H9 (cell line): Measurements from ENCODE around the gene CTNND1. TPM values are rescaled to one million over a fixed set of nuclear protein-coding genes. Genes with fewer than 3 reads are reported as not detected.

Experiments used
- DNase-seq: peaks from one replicate; pipeline ENCODE4 v3.0.0-alpha.2; 2017
- H2AFZ ChIP-seq: one replicate; pipeline ENCODE4 v1.6.1; 2013; ENCODE audit warnings: mild to moderate bottlenecking, low read length, control low read depth, moderate library complexity
- H2AK5ac ChIP-seq: 2 replicates; pipeline ENCODE4 v1.6.1; 2013; ENCODE audit warnings: low read length, control low read depth, mixed read lengths; ENCODE audit not compliant: insufficient read length
- H2BK120ac ChIP-seq: one replicate; pipeline ENCODE4 v1.6.1; 2013; ENCODE audit warnings: low read depth, mild to moderate bottlenecking, low read length, control low read depth, inconsistent platforms; ENCODE audit not compliant: poor library complexity, severe bottlenecking
- H2BK12ac ChIP-seq: 2 replicates; pipeline ENCODE4 v1.6.1; 2013; ENCODE audit warnings: low read length, control low read depth, mixed read lengths, low read depth; ENCODE audit not compliant: insufficient read length
- H2BK15ac ChIP-seq: 2 replicates; pipeline ENCODE4 v1.6.1; 2013; ENCODE audit warnings: low read depth, low read length, control low read depth
- H2BK20ac ChIP-seq: one replicate; pipeline ENCODE4 v1.6.1; 2013; ENCODE audit warnings: low read depth, mild to moderate bottlenecking, low read length, control low read depth, inconsistent platforms; ENCODE audit not compliant: poor library complexity, severe bottlenecking
- H2BK5ac ChIP-seq: 2 replicates; pipeline ENCODE4 v1.6.1; 2013; ENCODE audit warnings: low read length, control low read depth, mixed read lengths; ENCODE audit not compliant: insufficient read length
- H3K14ac ChIP-seq: 2 replicates; pipeline ENCODE4 v1.6.1; 2013; ENCODE audit warnings: low read length, control low read depth; ENCODE audit not compliant: insufficient read depth
- H3K18ac ChIP-seq: 2 replicates; pipeline ENCODE4 v1.6.1; 2013; ENCODE audit warnings: low read depth, mild to moderate bottlenecking, mixed read lengths, low read length, control low read depth; ENCODE audit not compliant: insufficient read length
- H3K23ac ChIP-seq: 2 replicates; pipeline ENCODE4 v1.6.1; 2013; ENCODE audit warnings: low read length, control low read depth, mixed read lengths, low read depth; ENCODE audit not compliant: insufficient read length
- H3K23me2 ChIP-seq: 2 replicates; pipeline ENCODE4 v1.6.1; 2013; ENCODE audit warnings: low read depth, mild to moderate bottlenecking, mixed read lengths, low read length, control low read depth; ENCODE audit not compliant: insufficient read length, poor library complexity, severe bottlenecking
- H3K27ac ChIP-seq: 2 replicates; pipeline ENCODE4 v1.5.1; 2013; ENCODE audit warnings: low read length, control low read depth, mixed read lengths, low read depth; ENCODE audit not compliant: insufficient read length
- H3K27me3 ChIP-seq: 2 replicates; pipeline ENCODE4 v1.6.1; 2013; ENCODE audit warnings: low read length, control low read depth, inconsistent platforms; ENCODE audit not compliant: insufficient read depth
- H3K4ac ChIP-seq: 2 replicates; pipeline ENCODE4 v1.6.1; 2013; ENCODE audit warnings: low read depth, mild to moderate bottlenecking, control low read depth, inconsistent platforms, low read length, moderate library complexity
- H3K4me1 ChIP-seq: 2 replicates; pipeline ENCODE4 v1.6.1; 2013; ENCODE audit warnings: low read length, control low read depth, inconsistent platforms; ENCODE audit not compliant: insufficient read depth
- H3K4me2 ChIP-seq: 2 replicates; pipeline ENCODE4 v1.6.1; 2013; ENCODE audit warnings: low read length, control low read depth, mixed read lengths; ENCODE audit not compliant: insufficient read length, insufficient read depth
- H3K56ac ChIP-seq: 2 replicates; pipeline ENCODE4 v1.6.1; 2013; ENCODE audit warnings: low read depth, mild to moderate bottlenecking, mixed read lengths, low read length, control low read depth; ENCODE audit not compliant: insufficient read length
- H3K79me1 ChIP-seq: 2 replicates; pipeline ENCODE4 v1.6.1; 2013; ENCODE audit warnings: low read depth, mild to moderate bottlenecking, moderate library complexity, low read length, control low read depth, inconsistent platforms; ENCODE audit not compliant: insufficient read depth, poor library complexity, severe bottlenecking
- H3K79me2 ChIP-seq: 2 replicates; pipeline ENCODE4 v1.6.1; 2013; ENCODE audit warnings: low read length, control low read depth, inconsistent platforms; ENCODE audit not compliant: insufficient read depth
- H3K9ac ChIP-seq: 2 replicates; pipeline ENCODE4 v1.6.1; 2013; ENCODE audit warnings: low read length, control low read depth, mixed read lengths; ENCODE audit not compliant: insufficient read length; ENCODE audit errors: extremely low read depth
- H3K9me3 ChIP-seq: one replicate; pipeline ENCODE4 v1.6.1; 2013; ENCODE audit warnings: low read depth, low read length, inconsistent platforms; ENCODE audit not compliant: control insufficient read depth
- H3T11ph ChIP-seq: one replicate; pipeline ENCODE4 v1.6.1; 2013; ENCODE audit warnings: mild to moderate bottlenecking, low read length, control low read depth, inconsistent platforms
- H4K20me1 ChIP-seq: one replicate; pipeline ENCODE4 v1.6.1; 2013; ENCODE audit not compliant: control insufficient read depth, insufficient read length, insufficient read depth
- H4K5ac ChIP-seq: 2 replicates; pipeline ENCODE4 v1.6.1; 2013; ENCODE audit warnings: low read depth, mild to moderate bottlenecking, mixed read lengths, low read length, control low read depth; ENCODE audit not compliant: insufficient read length
- H4K8ac ChIP-seq: replicated peaks from 2 replicates; pipeline ENCODE4 v1.6.1; 2013; ENCODE audit warnings: low read length, control low read depth, mixed read lengths, low read depth; ENCODE audit not compliant: insufficient read length
- H4K91ac ChIP-seq: 2 replicates; pipeline ENCODE4 v1.6.1; 2013; ENCODE audit warnings: low read depth, mild to moderate bottlenecking, moderate library complexity, mixed read lengths, low read length, control low read depth; ENCODE audit not compliant: insufficient read length
- H3K27ac Mint-ChIP-seq, 3 experiments: 2 replicates in 2 of 3; 3 replicates in 1 of 3; pipeline ENCODE4 v1.8.0; 2020 to 2021; ENCODE audit warnings: mixed read lengths in 3 of 3, mild to moderate bottlenecking in 1 of 3, moderate library complexity in 1 of 3
- H3K27me3 Mint-ChIP-seq: 2 replicates; pipeline ENCODE4 v1.8.0; 2021; ENCODE audit warnings: low read depth, mild to moderate bottlenecking, moderate library complexity, mixed read lengths
- H3K36me3 Mint-ChIP-seq, 3 experiments: 2 replicates in 2 of 3; 3 replicates in 1 of 3; pipeline ENCODE4 v1.8.0; 2020 to 2021; ENCODE audit warnings: low read depth in 3 of 3, mixed read lengths in 3 of 3; ENCODE audit not compliant: insufficient read depth in 1 of 3
- H3K4me1 Mint-ChIP-seq, 2 experiments: 2 replicates each; pipeline ENCODE4 v1.8.0; 2020; ENCODE audit warnings: mixed read lengths in 2 of 2
- H3K4me3 Mint-ChIP-seq, 2 experiments: 2 replicates in 1 of 2; 3 replicates in 1 of 2; pipeline ENCODE4 v1.8.0; 2020 to 2021; ENCODE audit warnings: mild to moderate bottlenecking in 2 of 2, mixed read lengths in 2 of 2, moderate library complexity in 1 of 2
- H3K9me3 Mint-ChIP-seq, 2 experiments: 2 replicates in 1 of 2; 3 replicates in 1 of 2; pipeline ENCODE4 v1.8.0; 2020; ENCODE audit warnings: mild to moderate bottlenecking in 2 of 2, mixed read lengths in 2 of 2, moderate library complexity in 1 of 2
- CTCF ChIP-seq: fragments of 200-600 bp; sonication (generic); conservative IDR thresholded peaks from 3 replicates; pipeline ENCODE4 v1.8.0; 2021; ENCODE audit warnings: antibody characterized with exemption, mild to moderate bottlenecking
- WGBS: extraction: QIAGEN DNeasy Blood & Tissue Kit; methylation state at CpG from one replicate; pipeline ENCODE4 v1.1.7; 2013; ENCODE audit warnings: missing lambda C conversion rate, low lambda C conversion rate, mixed read lengths; ENCODE audit not compliant: insufficient read length; ENCODE audit errors: extremely low coverage; 5-methylcytosine and 5-hydroxymethylcytosine counted together
- total RNA-seq: library from RNA; stranded (reverse); gene quantifications from 2 replicates; pipeline ENCODE4 v1.2.1, GENCODE V29; 2021

Gene CTNND1
- total RNA-seq, 1 experiment from 2014 or later, result 164 TPM

- Mint-ChIP-seq H3K27me3 (no peaks in the 10 kb centered on the region), H3K36me3 (peaks cover 0 to 13% (median 8%) of the 10 kb centered on the region in 3 experiments; a peak in 3 of 7 replicates), H3K9me3 (no peaks in the 10 kb centered on the region), H3K4me1 (peaks cover 88 to 89% of the 10 kb centered on the region in 2 experiments), H3K27ac (peak overlapping the region; percentile 94 to 99 (median 99)), H3K4me3 (peak overlapping the region; percentile 38 to 69)
- peak overlapping the region; percentile 97 for H3K27ac ChIP-seq
- peak overlapping the region; percentile 6; the same call in 1 of the 2 replicates for H3K4ac ChIP-seq
- peak overlapping the region; percentile 6 for H2BK5ac ChIP-seq
- no peak overlapping the region for H4K8ac ChIP-seq
- no peaks in the 10 kb centered on the region for H3K9me3 ChIP-seq
- H3K23ac ChIP-seq, result no peak overlapping the region
- no peak for TF ChIP-seq CTCF
- peak; percentile 92 for DNase-seq
- H3K27me3 ChIP-seq, result no peaks in the 10 kb centered on the region
- no peak overlapping the region for H2BK20ac ChIP-seq
- H3K4me2 ChIP-seq, result peak overlapping the region; percentile 31
- peak overlapping the region; percentile 73 for H2AK5ac ChIP-seq
- H3K4me1 ChIP-seq, result peaks cover 27% of the 10 kb centered on the region
- no peaks in the 10 kb centered on the region for H3K23me2 ChIP-seq
- H3K79me1 ChIP-seq, result peaks cover 11% of the 10 kb centered on the region
- H4K5ac ChIP-seq, result peak overlapping the region; percentile 79
- H2BK120ac ChIP-seq, result peak overlapping the region; percentile 24
- peaks cover 39% of the 10 kb centered on the region; the same call in 1 of the 2 replicates for H3K79me2 ChIP-seq
- H3K9ac ChIP-seq, result peak overlapping the region; percentile 33
- H2AFZ ChIP-seq, result no peak overlapping the region
- peak overlapping the region; percentile 59; the same call in 1 of the 2 replicates for H3K14ac ChIP-seq
- H2BK15ac ChIP-seq, result no peak overlapping the region
- H4K20me1 ChIP-seq, result no peaks in the 10 kb centered on the region
- peak overlapping the region; percentile 18 for H2BK12ac ChIP-seq
- WGBS, result no CpG with 5 or more reads among the region's 6 CpGs
- no peak overlapping the region for H4K91ac ChIP-seq
- H3T11ph ChIP-seq, result peak overlapping the region; percentile 73
- peak overlapping the region; percentile 76 for H3K18ac ChIP-seq
- H3K56ac ChIP-seq, result no peak overlapping the region
These were observed 16.9 kb downstream of the CTNND1 start for GRCh38 chr11:57778318-57779037.
